ENCODE results near the gene TDRD7.

DNA sequence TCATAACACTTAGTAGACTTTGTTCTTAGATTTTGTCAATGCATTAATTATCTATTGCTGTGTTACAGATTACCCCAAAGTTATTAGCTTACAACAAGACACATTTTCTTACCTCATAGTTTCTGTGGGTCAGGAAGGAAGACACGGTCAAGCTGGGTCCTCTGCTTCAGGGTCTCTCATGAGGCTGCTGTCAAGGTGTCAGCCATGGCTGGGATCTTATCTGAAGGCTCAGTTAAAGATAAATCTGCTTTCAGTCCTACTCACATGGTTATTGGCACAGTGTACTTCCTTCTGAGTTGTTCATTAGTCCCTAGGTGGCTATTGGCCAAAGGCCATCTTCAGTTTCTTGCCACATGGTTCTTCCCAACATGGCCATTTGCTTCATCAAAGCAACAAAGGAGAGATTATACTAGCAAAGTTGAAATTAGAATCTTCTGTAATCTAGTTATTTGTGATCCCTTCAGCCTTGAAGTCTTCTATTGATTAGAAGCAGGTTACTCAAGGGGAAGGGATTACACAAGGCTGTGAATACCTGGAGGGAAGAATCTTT, 25.2 kb downstream of the TDRD7 start:
- TF ChIP-seq POLR2A (IDR thresholded peaks at IDR 0.05; ENCODE audit: low read length) (no peak), GATA1 (IDR thresholded peaks at IDR 0.05; ENCODE audit: low read depth, low read length) (no peak)

Measured in erythroblast (primary cell).